Cardiac muscle cell (in vitro differentiated cells and primary cell): ENCODE data around the gene FBXL19. TPM values are rescaled to one million over a fixed set of nuclear protein-coding genes. Genes with fewer than 3 reads are reported as not detected.
A peak's percentile ranks its signal among the peaks of the same experiment; 100 is the strongest.

Source experiments
- DNase-seq, 2 donors: peaks; one replicate each; pipeline versions ENCODE4 v3.0.0 to v3.0.0-alpha.2; 2010 to 2017; ENCODE audit warnings: low read depth in 1 of 2, low spot score in 1 of 2
- H3K27ac ChIP-seq: fragments of 200-600 bp; sonication (generic); 2 replicates; pipeline ENCODE4 v1.5.1; 2016
- H3K27me3 ChIP-seq: fragments of 200-600 bp; sonication (generic); 2 replicates; pipeline ENCODE4 v1.6.0; 2016; ENCODE audit warnings: control low read depth
- H3K36me3 ChIP-seq: fragments of 200-600 bp; sonication (generic); 2 replicates; pipeline ENCODE4 v1.5.1; 2016; ENCODE audit warnings: control low read depth
- H3K4me1 ChIP-seq: fragments of 200-600 bp; sonication (generic); 2 replicates; pipeline ENCODE4 v1.8.1; 2017; ENCODE audit warnings: low read depth, mild to moderate bottlenecking, mixed run types
- H3K4me3 ChIP-seq: fragments of 200-600 bp; sonication (generic); 2 replicates; pipeline ENCODE4 v1.5.1; 2016; ENCODE audit warnings: mild to moderate bottlenecking
- H3K9me3 ChIP-seq: fragments of 200-600 bp; sonication (generic); 2 replicates; pipeline ENCODE4 v1.5.1; 2017; ENCODE audit warnings: low read depth, mild to moderate bottlenecking, control low read depth
- CTCF ChIP-seq: IDR thresholded peaks from 2 replicates; pipeline ENCODE4 v1.5.1; 2012; ENCODE audit warnings: low read depth, mild to moderate bottlenecking, low read length
- polyA plus RNA-seq: library from polyadenylated mRNA; unstranded; fragments of >200 nt; fragmentation: Nextera tagmentation; extraction: Ambion mirVana; gene quantifications from 2 replicates; pipeline ENCODE4 v1.2.1, GENCODE V29; 2016
- total RNA-seq: library from RNA; depleted of rRNA; stranded (reverse); fragments of >200 nt; gene quantifications from 2 replicates; pipeline ENCODE4 v1.2.3, GENCODE V29; 2016

The FBXL19 gene
- total and polyA plus RNA-seq, 2 experiments from 2014 or later: 4.0 to 60.0 TPM

DNA sequence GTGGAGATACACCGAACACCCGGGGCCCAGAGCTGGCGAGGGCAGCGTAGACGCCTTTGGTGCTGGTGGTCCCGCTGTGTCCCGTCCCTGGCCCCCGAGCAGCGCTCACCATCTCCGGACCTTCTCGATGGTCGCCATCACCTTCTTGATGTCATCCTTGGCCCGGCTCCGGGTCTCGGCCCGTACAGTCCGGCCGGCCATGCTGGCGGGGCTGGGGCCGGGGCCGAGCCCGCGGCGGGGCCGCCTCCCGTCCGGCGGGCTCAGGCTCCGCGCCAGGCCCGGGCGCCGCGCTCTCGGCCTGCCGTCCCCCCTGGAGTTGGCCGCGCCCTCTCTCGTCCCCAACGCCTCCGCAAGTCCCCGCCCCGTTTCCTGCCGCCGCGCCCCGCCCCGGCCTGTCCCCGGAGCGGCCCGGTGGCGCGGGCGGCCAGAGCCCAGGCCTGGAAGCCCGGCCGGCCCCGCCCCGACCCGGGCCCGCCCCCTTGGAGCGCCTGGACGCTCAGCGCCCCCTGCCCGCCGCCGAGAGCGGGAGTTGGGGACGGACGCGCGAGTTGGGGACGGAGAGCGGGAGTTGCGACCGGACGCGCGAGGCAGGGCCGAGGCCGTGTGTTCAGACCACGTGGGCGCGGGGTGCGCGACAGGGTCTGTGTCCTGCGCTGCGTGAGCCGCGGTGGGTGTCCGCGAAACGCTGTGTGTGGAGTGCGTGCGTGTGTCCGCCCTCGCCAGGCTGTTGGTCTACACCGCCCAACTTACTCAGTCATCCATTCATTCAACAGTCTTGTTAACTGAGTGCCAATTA, 29.4 kb upstream of the FBXL19 start, which contains the start of gene BCL7C:
Gene BCL7C (minus strand): TSS at position 334 of the 796 bp plus-strand sequence. CDS start 133 bp downstream, at position 201.
- Histone ChIP-seq H3K27ac (peak within 1 kb of the TSS; percentile 98), H3K36me3 (peaks cover 3% of the 10 kb centered on the region), H3K27me3 (no peaks in the 10 kb centered on the region), H3K4me1 (peaks cover 19% of the 10 kb centered on the region), H3K4me3 (peak within 1 kb of the TSS; percentile 83), H3K9me3 (no peaks in the 10 kb centered on the region)
- DNase-seq: peak; percentile 91 to 96
- peak; percentile 50 for TF ChIP-seq CTCF

DNA sequence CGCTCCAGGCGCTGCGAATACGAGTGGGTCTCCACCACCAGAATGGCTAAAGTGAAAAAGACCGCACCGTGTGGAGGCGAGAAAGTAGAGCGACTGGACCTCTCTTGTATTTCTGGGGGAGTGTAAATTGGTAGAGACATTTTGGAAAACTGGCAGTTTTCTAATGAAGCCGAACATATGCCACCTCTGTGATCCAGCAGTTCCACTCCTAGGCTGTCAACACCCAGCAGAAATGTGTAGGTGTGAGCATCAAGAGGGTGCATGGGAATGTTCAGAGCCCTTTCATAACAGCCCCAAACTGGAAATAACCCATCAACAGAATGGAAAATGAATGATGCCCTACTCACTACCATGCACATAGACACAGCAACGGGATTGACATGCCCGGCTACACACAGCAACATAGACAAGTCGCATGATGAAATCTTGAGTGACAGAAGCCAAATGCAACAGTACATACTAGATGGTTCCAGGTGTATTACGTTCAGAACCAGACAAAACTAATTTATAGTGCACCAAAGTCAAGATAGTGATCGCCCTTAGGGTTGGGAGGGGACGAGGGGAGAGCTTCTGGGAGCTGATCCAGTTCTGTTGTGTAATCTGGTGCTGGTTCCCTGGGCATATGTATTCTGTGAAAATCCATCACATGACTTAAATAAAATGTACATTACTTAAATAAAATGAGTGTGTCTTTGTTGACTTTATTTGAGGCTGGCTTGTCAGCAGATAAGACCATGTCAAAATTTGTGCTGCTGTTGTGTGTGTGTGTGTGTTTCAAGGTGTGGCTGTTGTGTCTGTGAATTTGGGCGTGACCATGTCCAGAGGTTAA, 28.6 kb upstream of the FBXL19 start:
- H3K9me3 ChIP-seq: no peaks in the 10 kb centered on the region
- no peaks in the 10 kb centered on the region for H3K27me3 ChIP-seq
- TF ChIP-seq CTCF: no peak
- peak overlapping the region; percentile 13 for H3K4me3 ChIP-seq
- no peak for DNase-seq
- no peaks in the 10 kb centered on the region for H3K36me3 ChIP-seq
- H3K27ac ChIP-seq: peak overlapping the region; percentile 98
- peaks cover 19% of the 10 kb centered on the region for H3K4me1 ChIP-seq

- H3K27ac ChIP-seq: peak overlapping the region; percentile 98
Observed at GRCh38 chr16:30895627-30896260, 27.6 kb upstream of the FBXL19 start.

DNA sequence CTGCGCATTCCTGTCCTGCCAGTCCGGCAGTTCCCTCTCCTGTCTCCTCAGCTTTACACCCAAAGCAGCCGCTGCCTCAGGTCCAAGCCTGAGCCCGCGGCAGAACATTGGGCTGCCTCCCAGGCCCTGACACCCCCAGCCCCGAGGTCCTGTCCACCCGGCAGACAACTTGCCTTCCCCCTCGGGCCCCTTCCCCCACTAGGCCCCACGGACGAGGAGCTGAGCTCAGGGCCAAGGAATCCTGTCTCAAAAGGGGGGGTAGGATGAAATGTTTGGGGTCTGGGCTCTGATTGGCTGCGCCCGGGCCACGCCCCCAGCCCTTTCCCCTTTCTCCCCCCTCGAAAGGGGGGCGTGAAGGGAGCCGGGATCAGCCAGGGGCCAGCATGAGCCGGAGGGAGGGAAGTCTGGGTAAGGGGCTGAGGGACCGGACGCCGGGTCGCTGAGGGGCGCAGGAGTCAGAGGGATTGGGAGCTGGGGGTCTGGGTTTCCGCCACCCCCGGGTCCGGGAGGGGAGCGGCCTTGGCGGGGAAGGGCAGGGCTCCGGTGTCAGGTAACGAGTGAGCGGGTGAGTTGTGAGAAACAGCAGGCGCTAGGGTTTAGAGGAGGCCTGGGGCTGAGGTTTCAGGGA, 27.0 kb upstream of the FBXL19 start, which contains the start of gene CTF1:
Gene CTF1 (plus strand): TSS at position 354 of the 628 bp plus-strand sequence. CDS start 30 bp downstream, at position 384.
- Histone ChIP-seq H3K36me3 (no peaks in the 10 kb centered on the region), H3K4me1 (peaks cover 19% of the 10 kb centered on the region), H3K4me3 (peak within 1 kb of the TSS; percentile 47), H3K27me3 (no peaks in the 10 kb centered on the region), H3K27ac (peak within 1 kb of the TSS; percentile 98), H3K9me3 (no peaks in the 10 kb centered on the region)
- no peak for TF ChIP-seq CTCF
- DNase-seq: peak; percentile 83 to 88

More at GRCh38 chr16:30895627-30896260, 27.6 kb upstream of the FBXL19 start:
- Histone ChIP-seq H3K4me1 (peaks cover 19% of the 10 kb centered on the region), H3K4me3 (peak overlapping the region; percentile 47), H3K9me3 (no peaks in the 10 kb centered on the region), H3K27me3 (no peaks in the 10 kb centered on the region), H3K36me3 (no peaks in the 10 kb centered on the region)
- DNase-seq: no peak
- no peak for TF ChIP-seq CTCF
